Measurements from ENCODE around the gene MTRF1L.

- TF ChIP-seq CTCF (IDR thresholded peaks at IDR 0.05; ENCODE audit: low read depth, low read length), result no peak
- no peak for TF ChIP-seq EZH2phosphoT487 (IDR thresholded peaks at IDR 0.05; ENCODE audit: low read depth)
Observed at GRCh38 chr6:153045271-153045670, 42.8 kb upstream of the MTRF1L start.

Measured in OCI-LY3 (cell line).